T follicular helper cell (primary cell): Measurements from ENCODE around the gene ABCA2.

Experiments used
- DNase-seq: peaks from one replicate; pipeline ENCODE4 v3.0.0-alpha.2; 2020; ENCODE audit warnings: low read depth

ABCA2 gene

GRCh38 chr9:136997830-136998234, 30.2 kb downstream of the ABCA2 start:
- no peak for DNase-seq

DNA sequence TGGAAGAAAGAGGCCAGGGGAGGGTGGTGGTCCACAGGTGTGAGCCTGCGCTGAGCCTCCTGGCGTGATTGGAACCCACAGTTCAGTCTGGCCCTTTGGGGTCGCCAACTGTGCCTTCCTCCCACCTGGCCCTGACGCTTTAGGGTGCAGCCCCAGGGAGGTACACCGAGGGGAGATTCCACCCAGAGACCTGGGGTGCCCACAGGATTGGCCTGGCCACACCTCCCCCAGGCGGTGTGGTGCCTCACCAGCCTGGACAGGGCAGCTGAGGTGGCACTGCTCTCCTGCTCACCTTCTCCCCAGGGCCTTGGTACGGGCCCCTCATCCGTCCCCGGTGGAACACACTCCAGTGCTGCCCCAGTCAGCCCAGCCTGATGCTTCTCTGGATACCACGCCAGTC, 30.7 kb downstream of the ABCA2 start:
- DNase-seq, result no peak

DNA sequence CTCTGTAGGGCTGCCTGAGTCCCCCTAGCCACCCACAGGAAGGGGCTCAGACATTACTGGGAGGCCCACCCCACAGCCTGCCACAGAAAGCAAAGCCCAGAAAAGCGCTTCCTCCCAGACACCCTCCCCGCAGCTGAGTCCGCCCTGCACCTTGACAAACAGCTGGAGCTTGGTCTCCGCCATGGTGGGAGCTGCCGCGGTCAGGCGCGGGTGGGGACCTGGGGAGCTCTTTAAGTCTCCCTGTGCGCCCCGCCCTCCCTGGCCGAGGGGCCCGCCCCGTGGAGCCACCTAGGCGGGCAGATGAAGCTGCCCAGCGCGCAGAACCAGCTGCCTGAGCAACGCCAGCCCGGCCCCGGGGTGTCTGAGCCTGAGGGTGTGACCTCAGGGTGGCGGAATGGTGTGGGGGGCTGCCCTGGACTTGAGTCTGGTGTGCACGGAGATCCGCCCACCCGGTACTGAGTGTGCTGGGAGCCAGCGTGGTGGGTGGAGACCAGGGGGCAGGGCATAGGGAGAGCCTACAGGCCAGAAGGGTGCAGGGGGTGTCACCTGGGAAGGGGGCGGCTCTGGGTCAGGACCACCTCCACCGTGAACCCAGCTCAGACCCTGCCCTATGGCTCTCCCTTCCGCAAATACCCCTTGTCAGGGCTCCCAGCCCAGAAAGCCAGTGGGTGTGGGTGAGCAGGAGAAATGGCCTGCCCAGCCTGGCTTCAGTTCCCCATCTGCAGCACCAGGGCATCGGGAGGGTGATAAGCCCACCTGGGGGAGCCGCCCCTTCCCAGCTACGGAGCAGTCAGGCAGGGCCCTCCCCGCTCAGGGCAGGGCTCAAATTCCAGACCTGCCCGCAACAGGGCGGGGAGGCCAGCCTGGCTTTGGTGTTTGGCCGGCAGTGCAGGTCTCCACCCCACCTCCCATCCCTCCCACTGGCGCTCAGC, 31.4 kb downstream of the ABCA2 start, which contains the start of gene CLIC3:
TSS of gene CLIC3 (minus strand) at position 208 of the 932 bp plus-strand sequence. CDS start at position 183, 25 bp downstream.
- no peak for DNase-seq

DNA sequence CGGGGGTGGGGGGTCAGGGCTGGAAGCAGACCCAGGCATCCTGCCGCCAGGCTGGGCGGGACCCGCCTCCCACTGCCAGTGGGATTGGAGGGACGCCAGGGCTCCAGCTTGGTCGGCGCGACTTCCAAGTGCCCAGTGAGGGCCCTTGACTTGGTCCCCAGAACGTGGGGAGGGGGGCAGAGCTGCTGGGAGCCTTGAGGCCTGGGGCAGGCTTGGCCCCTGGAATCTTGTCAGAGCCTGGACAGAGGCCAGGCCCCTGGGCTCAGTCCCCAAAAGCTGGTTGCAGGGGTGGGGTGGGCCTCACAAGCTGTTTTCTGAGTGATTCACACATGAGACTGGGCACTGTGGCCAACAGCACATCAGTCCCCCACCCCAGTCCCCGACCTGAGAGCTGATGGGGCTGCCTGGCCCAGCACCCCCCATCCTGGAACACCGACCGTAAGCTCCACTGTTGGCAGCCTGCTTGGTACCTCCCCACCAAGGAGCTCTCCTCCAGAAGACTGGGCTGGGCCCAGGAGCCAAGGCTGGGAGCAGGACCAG, 32.2 kb downstream of the ABCA2 start:
- no peak for DNase-seq

- DNase-seq, result no peak
These were observed 32.7 kb downstream of the ABCA2 start for GRCh38 chr9:136995362-136995761.

DNA sequence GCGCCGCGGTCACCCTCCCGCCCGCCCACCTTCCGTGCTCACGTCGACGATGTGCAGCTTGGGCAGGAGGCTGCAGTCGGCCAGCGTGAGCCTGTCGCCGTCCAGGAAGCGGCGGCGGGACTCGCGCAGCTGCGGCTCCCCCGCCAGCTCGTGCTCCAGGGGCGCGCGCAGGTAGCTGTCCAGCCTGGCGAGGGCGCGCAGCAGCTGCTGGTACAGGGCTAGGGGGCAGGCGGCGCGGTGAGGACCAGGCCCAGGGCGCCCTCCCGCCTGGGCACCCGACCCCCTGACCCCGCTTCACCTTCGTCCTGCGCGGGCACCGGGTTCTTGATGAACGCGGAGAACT, 33.2 kb downstream of the ABCA2 start:
- no peak for DNase-seq

DNA sequence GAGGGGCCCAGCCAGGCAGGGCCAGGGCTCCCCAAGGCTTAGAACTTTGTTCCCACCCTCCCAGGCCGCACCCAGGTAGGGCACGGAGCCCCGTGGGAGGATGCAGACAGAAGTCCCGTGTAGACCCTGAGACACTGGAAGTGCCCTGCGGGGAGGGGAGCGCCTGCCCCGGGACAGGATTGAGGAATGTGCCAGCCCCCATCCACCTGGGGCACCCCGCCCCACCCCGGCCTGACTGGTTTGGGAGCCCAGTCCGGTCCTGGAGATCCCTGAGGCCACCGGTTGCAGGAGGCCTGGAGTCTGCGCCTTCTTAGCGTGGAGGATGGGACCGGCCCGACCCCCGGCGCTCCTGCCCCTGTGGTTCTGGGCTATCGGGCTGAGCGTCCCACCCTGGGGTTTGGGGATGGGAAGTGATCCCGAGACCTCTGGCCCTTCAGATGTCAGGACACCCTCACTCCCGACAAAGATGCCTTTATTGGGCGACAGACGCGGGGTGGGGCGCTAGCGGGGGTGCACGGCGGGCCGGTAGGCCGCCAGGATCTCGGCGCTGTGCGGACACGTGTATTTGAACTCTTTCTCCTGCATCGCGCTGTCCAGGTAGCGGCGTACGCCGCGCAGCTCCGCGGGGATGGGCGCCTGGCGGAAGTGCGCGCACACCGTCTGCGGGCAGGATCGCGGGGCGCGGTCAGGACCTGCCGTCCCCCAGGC, 33.7 kb downstream of the ABCA2 start:
- no peak for DNase-seq

- no peak for DNase-seq
These were observed 35.1 kb downstream of the ABCA2 start for GRCh38 chr9:136992819-136993369.

- peak; percentile 90 for DNase-seq
These were observed 35.8 kb downstream of the ABCA2 start, which contains the start of gene PAXX for GRCh38 chr9:136991993-136992818. TSS of gene PAXX (plus strand) at chr9:136992422. CDS start at chr9:136992444, 22 bp downstream.

GRCh38 chr9:136990242-136990911, 37.7 kb downstream of the ABCA2 start:
- DNase-seq, result no peak

GRCh38 chr9:136988872-136989271, 39.2 kb downstream of the ABCA2 start:
- DNase-seq, result no peak

DNA sequence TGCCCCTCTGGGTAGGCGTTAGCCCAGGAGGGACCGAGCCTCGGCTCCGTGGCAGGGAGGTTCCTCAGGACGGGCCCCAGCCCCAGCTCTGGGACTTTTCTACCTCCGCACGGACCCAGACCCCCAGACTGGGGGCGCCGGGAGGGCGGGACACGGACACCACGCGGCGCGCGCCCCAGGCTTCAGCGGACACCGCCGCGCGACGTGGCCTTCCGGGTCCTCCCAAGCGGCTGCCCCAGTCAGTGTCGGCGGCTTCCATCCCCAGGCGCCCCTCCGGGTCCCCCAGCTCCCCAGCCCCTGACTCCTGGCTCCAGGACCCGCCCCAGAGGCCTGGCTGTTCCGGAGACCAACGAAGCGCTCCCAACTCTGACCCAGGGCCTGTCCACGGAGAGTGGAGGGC, 42.2 kb downstream of the ABCA2 start:
- no peak for DNase-seq

- DNase-seq, result no peak
These were observed 42.9 kb downstream of the ABCA2 start for GRCh38 chr9:136985027-136985602.

- no peak for DNase-seq
These were observed 43.5 kb downstream of the ABCA2 start for GRCh38 chr9:136984464-136985026.

DNA sequence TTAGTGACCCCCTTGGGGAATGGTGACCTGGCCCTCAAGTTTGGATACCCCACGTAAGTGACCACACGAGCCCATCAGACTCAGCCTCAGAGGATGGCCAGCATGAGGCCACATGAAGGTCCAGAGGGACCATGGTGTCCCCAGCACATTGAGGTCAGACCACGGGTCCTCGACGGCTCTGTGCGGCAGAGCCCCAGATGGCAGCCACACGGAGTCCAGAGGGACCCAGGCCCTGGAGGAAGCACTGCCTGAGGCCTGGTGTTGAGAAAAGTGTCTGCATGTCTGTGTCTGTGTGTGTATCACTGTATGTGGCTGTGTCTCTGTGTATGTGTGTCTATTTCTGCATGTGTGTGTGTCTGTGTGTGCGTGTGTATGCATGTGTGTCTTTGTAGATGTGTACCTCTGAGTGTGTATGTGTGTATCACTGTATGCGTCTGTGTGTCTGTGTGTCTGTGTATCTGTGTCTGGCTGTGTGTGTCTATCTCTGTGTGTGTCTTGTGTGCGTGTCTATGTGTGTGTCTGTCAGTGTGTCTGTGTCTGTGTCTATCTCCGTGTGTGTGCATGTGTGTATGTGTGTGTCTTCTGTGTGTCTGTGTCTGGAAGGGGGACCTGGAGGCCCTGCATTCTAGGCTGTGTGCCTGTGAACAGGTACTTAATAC, 44.3 kb downstream of the ABCA2 start:
- DNase-seq, result no peak

GRCh38 chr9:136983167-136983566, 44.9 kb downstream of the ABCA2 start:
- no peak for DNase-seq

GRCh38 chr9:136982232-136983051, 45.6 kb downstream of the ABCA2 start, which contains the start of gene LCNL1:
TSS of gene LCNL1 (plus strand) at chr9:136982993. CDS start at chr9:136983587, 594 bp downstream.
- no peak for DNase-seq

DNA sequence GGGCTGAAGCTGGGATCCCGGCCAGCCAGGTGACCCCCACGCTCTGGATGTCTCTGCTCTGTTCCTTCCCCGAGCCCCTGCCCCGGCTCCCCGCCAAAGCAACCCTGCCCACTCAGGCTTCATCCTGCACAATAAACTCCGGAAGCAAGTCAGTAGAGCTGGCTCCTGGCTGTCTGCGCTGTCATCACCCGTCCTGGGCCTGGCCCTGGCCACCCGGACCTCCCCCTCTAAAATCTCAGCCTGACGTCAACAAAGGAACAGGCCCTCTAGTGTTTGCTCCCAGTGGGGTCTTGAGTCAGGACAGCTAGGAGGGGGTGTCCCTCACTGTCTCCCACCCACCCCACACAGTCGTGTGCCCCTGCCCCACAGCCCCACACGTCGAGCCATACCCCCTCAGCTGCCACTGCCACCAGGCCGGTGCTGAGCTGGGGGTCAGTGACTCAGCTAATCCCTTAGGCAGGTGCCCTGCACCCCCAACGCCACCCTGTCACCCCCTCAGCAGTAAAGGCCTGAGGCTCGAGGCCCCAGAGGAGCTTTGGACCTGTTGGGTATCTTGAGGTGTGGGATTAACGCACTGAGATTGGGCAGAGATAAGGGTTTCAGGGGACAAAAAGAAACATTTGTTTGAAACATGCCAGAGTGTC, 46.3 kb downstream of the ABCA2 start:
- no peak for DNase-seq
